ENCODE results near the gene USF2. TPM values are rescaled to one million over a fixed set of nuclear protein-coding genes. Genes with fewer than 3 reads are reported as not detected.
A peak's percentile ranks its signal among the peaks of the same experiment; 100 is the strongest.

USF2 gene
- polyA plus RNA-seq, 6 donors from 2014 or later: 1.9 to 15.5 (median 10.4) TPM

DNA sequence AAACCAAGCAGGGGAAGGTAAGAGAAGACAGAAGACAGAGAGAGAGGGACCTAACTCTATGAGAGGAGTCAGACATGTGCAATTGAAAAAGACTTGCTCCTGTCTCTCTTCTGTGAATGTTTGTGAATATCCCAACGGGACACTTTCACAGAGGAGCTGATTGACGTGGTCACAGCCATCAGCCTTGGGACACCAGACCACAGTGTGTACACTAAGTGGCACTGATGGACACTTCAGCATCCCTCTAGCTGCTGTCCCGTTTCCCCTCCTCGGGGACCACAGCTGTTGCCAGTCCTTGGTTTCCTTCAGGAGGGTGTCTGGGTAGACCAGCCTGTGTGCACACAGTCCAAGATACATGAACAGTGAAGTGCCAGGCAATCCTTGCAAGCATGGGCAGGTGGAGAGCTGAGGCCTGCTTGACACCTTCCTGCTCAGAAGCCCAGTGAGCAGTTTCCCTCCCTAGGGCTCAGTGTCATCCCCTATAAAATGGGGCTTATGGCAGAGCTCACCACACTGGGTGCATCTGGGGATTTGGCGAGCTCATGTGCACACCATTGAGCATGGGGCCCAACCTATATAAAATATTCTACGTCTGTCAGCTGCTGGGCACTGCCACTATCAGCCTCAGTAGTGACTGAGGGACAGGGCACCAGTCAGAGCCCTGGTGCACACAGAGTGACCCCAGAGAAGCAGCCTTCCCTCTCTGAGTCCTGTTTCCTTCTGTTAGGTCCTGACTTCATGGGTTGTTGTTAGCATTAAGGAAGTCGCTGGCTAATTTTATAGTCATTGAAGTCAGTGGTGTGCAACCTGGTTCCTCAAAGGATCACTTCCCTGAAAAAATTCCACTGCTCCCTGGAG is 4.3 kb upstream of the USF2 start:
- ATAC-seq (ENCODE audit: low read depth in 2 of 2) (no peak), DNase-seq (no peak)
- Mint-ChIP-seq H3K9me3 (no peaks in the 10 kb centered on the region), H3K4me1 (peaks cover 34 to 53% (median 38%) of the 10 kb centered on the region in 3 donors), H3K27ac (peak overlapping the region in 3 of 6 donors; percentile 24 to 95 (median 91)), H3K4me3 (peak overlapping the region in 4 of 8 donors; percentile 12 to 83 (median 37)), H3K36me3 (no peaks in the 10 kb centered on the region), H3K27me3 (no peaks in the 10 kb centered on the region)

DNA sequence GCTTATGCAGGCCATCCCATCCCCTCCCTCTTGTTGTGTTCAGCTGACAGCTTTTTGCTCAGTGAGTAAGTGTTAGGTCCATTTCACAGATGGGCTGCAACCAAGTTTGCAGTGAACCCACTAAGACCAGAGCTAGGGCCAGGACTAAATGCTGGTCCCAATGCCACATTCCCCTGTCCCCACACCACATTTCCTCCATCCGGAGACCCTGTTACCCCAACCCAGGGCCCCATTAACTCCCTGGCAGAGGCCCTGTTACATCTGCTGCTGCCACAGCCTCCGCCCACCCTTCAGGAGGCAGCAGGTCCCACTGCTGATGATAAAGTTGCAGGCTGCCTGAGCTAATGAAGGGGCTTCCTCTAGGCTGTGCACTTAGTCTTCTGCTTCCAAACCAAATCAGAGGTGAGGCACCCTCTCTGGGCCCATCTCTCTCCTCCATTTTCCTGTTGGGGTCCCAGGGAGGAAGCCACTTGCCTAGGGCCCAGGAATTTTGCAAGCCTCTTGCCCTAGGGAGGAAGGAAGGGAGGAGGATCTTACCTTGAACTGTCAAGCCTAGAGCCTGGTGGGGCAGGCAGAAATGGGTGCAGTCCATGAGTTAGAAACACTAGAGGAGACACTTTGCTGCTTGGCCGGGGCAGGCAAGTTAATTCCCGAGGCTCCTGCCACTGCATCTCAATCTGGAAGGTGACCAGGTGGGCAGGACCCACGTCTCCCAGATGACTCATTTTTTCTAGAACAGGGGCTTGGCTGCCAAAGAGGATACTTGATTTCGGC is 3.4 kb upstream of the USF2 start:
- DNase-seq: no peak
- H3K4me1 Mint-ChIP-seq: peaks cover 34 to 54% (median 39%) of the 10 kb centered on the region in 3 donors
- H3K27me3 Mint-ChIP-seq: no peaks in the 10 kb centered on the region
- H3K36me3 Mint-ChIP-seq: no peaks in the 10 kb centered on the region
- H3K27ac Mint-ChIP-seq: peak overlapping the region; percentile 7 to 95 (median 70)
- H3K4me3 Mint-ChIP-seq: peak overlapping the region in 7 of 8 donors; percentile 47 to 86 (median 81)
- no peak for ATAC-seq (ENCODE audit: low read depth in 2 of 2)
- H3K9me3 Mint-ChIP-seq: no peaks in the 10 kb centered on the region

DNA sequence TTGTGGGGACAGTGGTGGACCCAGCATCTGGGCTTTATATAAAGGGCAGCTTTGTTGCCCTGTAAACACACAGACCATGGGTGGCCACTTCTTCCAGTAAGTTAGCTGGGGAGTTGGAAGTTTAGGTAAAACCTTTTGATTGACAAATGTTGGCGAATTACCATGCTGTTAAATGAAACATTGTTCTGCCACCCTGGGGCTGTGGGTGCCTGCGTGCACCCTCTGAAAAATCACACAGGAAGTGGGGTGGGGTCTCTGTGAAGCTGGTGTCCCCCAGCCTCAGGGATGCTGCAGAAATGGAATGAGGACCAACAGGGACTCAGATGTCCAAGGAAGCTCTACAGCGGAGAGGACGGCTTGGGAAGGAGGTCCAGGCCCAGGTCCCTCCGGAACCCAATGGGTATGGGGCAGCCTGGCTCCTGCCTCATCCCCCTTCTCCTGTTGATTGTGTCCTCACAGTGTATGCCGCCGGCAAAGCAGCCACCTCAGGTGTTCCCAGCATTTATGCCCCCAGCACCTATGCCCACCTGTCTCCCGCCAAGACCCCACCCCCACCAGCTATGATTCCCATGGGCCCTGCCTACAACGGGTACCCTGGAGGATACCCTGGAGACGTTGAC is 2.8 kb upstream of the USF2 start:
- Mint-ChIP-seq H3K4me1 (peaks cover 36 to 57% (median 46%) of the 10 kb centered on the region in 3 donors), H3K27me3 (no peaks in the 10 kb centered on the region), H3K9me3 (no peaks in the 10 kb centered on the region), H3K4me3 (peak overlapping the region; percentile 76 to 94 (median 82)), H3K36me3 (peaks cover 0 to 7% of the 10 kb centered on the region in 2 donors), H3K27ac (peak overlapping the region; percentile 58 to 95 (median 82))
- ATAC-seq (ENCODE audit: low read depth in 2 of 2) (no peak), DNase-seq (no peak)

DNA sequence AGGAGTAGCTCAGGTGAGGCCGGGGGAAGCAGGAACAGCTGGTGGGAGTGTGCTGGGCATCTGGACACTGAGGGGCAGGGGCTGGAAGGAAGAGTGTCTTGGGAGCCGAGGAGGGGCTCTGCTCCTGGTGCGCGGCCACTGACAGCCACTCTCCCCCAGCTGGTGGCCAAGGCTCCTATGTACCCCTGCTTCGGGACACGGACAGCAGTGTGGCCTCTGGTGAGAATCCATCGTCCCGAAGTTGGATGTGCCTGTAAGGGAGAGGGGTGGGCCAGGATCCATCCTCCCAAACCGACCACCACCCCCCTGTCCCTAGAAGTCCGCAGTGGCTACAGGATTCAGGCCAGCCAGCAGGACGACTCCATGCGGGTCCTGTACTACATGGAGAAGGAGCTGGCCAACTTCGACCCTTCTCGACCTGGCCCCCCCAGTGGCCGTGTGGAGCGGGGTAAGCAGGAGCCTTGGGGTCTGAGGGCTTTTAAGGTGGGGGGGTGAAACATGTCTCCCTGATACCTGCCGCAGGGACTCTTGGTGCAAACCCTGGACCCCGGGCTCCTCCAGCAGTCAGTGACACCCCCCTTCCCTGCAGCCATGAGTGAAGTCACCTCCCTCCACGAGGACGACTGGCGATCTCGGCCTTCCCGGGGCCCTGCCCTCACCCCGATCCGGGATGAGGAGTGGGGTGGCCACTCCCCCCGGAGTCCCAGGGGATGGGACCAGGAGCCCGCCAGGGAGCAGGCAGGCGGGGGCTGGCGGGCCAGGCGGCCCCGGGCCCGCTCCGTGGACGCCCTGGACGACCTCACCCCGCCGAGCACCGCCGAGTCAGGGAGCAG is 2.0 kb upstream of the USF2 start:
- no peak for DNase-seq
- no peak for ATAC-seq (ENCODE audit: low read depth in 2 of 2)
- Mint-ChIP-seq H3K36me3 (peaks cover 0 to 10% of the 10 kb centered on the region in 2 donors), H3K27me3 (no peaks in the 10 kb centered on the region), H3K4me1 (peaks cover 37 to 62% (median 51%) of the 10 kb centered on the region in 3 donors), H3K4me3 (peak overlapping the region; percentile 86 to 97 (median 94)), H3K9me3 (no peaks in the 10 kb centered on the region), H3K27ac (peak overlapping the region; percentile 44 to 97 (median 87))

DNA sequence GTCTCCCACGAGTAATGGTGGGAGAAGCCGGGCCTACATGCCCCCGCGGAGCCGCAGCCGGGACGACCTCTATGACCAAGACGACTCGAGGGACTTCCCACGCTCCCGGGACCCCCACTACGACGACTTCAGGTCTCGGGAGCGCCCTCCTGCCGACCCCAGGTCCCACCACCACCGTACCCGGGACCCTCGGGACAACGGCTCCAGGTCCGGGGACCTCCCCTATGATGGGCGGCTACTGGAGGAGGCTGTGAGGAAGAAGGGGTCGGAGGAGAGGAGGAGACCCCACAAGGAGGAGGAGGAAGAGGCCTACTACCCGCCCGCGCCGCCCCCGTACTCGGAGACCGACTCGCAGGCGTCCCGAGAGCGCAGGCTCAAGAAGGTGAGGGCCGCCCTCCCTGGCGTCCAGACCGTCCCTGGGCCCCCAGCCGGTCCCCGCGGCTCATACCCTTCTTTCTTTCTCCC is 1.4 kb upstream of the USF2 start:
- peaks cover 0 to 16% of the 10 kb centered on the region in 2 donors for H3K36me3 Mint-ChIP-seq
- DNase-seq (no peak), ATAC-seq (ENCODE audit: low read depth in 2 of 2) (peak; percentile 3 to 9)
- peak overlapping the region; percentile 86 to 97 (median 94) for H3K4me3 Mint-ChIP-seq
- peak overlapping the region; percentile 88 to 97 (median 95) for H3K27ac Mint-ChIP-seq
- no peaks in the 10 kb centered on the region for H3K9me3 Mint-ChIP-seq
- H3K4me1 Mint-ChIP-seq: peaks cover 43 to 65% (median 54%) of the 10 kb centered on the region in 3 donors
- H3K27me3 Mint-ChIP-seq: no peaks in the 10 kb centered on the region

DNA sequence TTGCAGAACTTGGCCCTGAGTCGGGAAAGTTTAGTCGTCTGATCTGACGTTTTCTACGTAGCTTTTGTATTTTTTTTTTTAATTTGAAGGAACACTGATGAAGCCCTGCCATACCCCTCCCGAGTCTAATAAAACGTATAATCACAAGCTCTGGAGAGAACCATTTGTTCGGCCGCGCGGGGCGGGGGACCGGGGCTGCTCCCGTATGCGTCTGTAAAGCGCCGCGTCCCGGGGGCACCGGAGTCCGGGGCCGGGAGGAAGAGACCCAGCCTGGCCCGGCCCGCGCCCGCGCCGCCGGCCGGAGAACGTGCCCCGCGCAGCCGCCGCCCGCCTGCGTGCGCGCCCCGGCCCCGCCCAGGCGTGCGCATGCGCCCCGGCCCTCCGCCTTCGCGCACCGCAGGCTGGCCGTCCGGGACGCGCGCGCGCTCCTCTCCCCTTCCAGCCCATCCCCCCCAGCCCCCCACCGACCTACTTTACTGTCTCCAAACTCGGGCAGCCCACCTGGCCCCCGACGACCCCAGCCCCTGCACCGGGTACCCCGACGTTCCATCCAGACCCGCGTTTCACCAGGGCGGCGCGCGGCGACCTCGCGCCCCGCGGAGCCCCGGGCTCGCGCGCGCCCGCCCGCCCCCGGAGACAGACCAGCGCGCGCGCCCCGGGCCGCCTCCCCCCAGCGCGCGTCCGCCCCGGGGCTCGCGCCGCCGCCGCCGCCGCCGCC is 785 bp upstream of the USF2 start:
- ATAC-seq (ENCODE audit: low read depth in 2 of 2) (peak; percentile 52 to 55), DNase-seq (peak; percentile 80)
- H3K27ac Mint-ChIP-seq: peak overlapping the region; percentile 88 to 97 (median 95)
- H3K36me3 Mint-ChIP-seq: peaks cover 0 to 19% of the 10 kb centered on the region in 2 donors
- no peaks in the 10 kb centered on the region for H3K27me3 Mint-ChIP-seq
- no peaks in the 10 kb centered on the region for H3K9me3 Mint-ChIP-seq
- peak overlapping the region; percentile 86 to 97 (median 94) for H3K4me3 Mint-ChIP-seq
- peaks cover 44 to 67% (median 58%) of the 10 kb centered on the region in 3 donors for H3K4me1 Mint-ChIP-seq

DNA sequence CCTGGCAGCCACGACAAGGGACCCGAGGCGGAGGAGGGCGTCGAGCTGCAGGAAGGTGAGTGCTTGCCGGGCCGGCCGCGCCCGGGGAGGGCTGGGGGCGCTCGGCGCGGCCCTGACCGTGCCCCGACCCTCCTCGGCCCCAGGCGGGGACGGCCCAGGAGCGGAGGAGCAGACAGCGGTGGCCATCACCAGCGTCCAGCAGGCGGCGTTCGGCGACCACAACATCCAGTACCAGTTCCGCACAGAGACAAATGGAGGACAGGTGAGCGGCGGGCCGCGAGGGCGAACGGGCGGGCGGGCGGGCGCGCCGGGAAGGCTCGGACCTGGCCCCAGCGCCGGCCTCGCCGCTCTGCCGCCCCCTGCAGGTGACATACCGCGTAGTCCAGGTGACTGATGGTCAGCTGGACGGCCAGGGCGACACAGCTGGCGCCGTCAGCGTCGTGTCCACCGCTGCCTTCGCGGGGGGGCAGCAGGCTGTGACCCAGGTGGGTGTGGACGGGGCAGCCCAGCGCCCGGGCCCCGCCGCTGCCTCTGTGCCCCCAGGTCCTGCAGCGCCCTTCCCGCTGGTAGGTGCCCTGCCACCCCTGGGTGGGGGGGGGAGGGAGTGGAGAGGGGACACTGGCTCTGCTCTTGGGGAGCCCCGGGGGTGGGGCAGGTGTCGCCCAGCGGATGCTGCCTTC is 816 bp downstream of the USF2 start:
- DNase-seq (peak; percentile 85), ATAC-seq (ENCODE audit: low read depth in 2 of 2) (peak; percentile 66 to 71)
- Mint-ChIP-seq H3K9me3 (no peaks in the 10 kb centered on the region), H3K27me3 (no peaks in the 10 kb centered on the region), H3K36me3 (peaks cover 5 to 26% of the 10 kb centered on the region in 2 donors), H3K4me3 (peak overlapping the region; percentile 57 to 93 (median 82)), H3K4me1 (peaks cover 47 to 69% (median 65%) of the 10 kb centered on the region in 3 donors), H3K27ac (peak overlapping the region in 5 of 6 donors; percentile 10 to 95 (median 82))

DNA sequence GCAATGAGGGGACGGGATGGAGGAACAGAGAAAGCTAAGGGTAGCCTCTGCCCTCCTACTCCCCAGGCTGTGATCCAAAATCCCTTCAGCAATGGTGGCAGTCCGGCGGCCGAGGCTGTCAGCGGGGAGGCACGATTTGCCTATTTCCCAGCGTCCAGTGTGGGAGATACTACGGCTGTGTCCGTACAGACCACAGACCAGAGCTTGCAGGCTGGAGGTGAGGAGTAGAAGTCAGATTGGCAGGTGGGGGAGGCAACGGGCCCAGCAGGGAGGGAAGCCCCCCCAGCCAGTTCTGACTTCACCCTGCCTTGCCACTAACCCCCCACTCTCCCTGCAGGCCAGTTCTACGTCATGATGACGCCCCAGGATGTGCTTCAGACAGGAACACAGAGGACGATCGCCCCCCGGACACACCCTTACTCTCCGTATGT is 1.6 kb downstream of the USF2 start:
- Mint-ChIP-seq H3K27me3 (no peaks in the 10 kb centered on the region), H3K36me3 (peaks cover 6 to 26% of the 10 kb centered on the region in 2 donors), H3K27ac (peak overlapping the region in 4 of 6 donors; percentile 39 to 82 (median 60)), H3K9me3 (no peaks in the 10 kb centered on the region), H3K4me1 (peaks cover 43 to 69% (median 62%) of the 10 kb centered on the region in 3 donors), H3K4me3 (peak overlapping the region in 7 of 8 donors; percentile 52 to 88 (median 77))
- no peak for DNase-seq
- ATAC-seq (ENCODE audit: low read depth in 2 of 2): no peak

DNA sequence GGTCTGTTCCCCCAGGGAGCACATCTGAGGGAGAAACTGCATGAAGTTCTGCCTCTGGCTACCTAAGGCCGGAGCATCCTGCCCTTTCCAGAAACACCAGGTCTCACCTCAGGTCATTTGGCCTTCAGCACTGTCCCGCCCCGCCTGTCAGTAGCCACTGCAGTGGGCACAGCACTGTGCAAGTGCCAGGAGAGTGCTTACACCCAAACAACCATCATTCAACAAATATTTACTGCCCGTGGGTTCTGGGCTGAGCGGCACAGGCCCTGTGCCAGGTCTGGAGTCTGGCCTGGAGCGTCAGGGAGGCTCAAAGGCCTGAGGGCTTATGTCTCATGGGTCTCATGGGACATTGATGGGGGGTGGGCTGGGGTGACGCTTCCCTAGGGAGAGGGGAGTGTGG is 2.8 kb downstream of the USF2 start:
- Mint-ChIP-seq H3K27me3 (no peaks in the 10 kb centered on the region), H3K4me1 (peaks cover 34 to 63% (median 51%) of the 10 kb centered on the region in 3 donors), H3K36me3 (peaks cover 13 to 26% of the 10 kb centered on the region in 2 donors), H3K9me3 (no peaks in the 10 kb centered on the region), H3K4me3 (peak overlapping the region in 6 of 8 donors; percentile 39 to 82 (median 50)), H3K27ac (peak overlapping the region in 4 of 6 donors; percentile 59 to 94 (median 84))
- ATAC-seq (ENCODE audit: low read depth in 2 of 2) (no peak), DNase-seq (no peak)

DNA sequence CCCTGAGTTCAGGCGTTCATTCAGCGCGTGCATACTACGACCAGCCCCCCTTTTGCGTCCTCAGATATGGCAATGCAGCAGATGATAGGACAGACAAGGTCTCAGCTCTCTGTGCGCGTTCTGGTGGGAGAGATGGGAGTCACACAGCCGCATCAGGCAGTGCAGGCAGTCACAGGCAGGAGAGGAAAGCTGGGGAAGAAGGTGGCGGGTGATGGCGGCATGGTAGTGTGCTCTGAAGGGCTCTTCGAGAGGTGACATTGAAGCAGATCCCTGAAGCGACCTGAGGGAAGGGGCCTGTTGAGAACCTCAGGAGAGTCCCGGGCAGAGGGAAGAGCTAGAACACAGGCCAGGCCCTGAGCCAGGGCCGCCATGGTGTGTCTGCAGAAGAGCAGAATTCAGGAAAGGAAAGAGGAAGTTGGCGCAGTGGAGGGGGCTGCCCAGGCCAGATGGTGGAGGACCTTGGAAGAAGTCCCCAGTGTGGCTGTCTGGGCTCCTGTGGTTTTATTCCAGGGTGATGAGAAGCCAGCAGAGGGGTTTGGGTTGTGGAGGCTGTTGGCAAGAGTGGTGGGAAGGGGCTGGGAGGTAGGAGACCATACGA is 3.5 kb downstream of the USF2 start:
- DNase-seq: peak; percentile 57
- Mint-ChIP-seq H3K4me1 (peaks cover 37 to 63% (median 52%) of the 10 kb centered on the region in 3 donors), H3K27me3 (no peaks in the 10 kb centered on the region), H3K4me3 (peak overlapping the region; percentile 39 to 84 (median 70)), H3K27ac (peak overlapping the region in 5 of 6 donors; percentile 50 to 94 (median 89)), H3K9me3 (no peaks in the 10 kb centered on the region), H3K36me3 (peaks cover 13 to 26% of the 10 kb centered on the region in 2 donors)
- ATAC-seq (ENCODE audit: low read depth in 2 of 2): peak; percentile 11 to 14
